ENCODE measurements around the gene SMYD1.

The SMYD1 gene

GRCh38 chr2:88057437-88057844 lies 10.2 kb upstream of the SMYD1 start:
- DNase-seq, result no peak

GRCh38 chr2:88058191-88058590 lies 9.4 kb upstream of the SMYD1 start:
- no peak for DNase-seq

- peak; percentile 1 for DNase-seq
Observed at GRCh38 chr2:88059979-88060906, 7.4 kb upstream of the SMYD1 start.

GRCh38 chr2:88060907-88061275 lies 6.7 kb upstream of the SMYD1 start:
- DNase-seq, result no peak

- no peak for DNase-seq
Observed at GRCh38 chr2:88061295-88061694, 6.3 kb upstream of the SMYD1 start.

- no peak for DNase-seq
Observed at GRCh38 chr2:88066543-88066942, 1.1 kb upstream of the SMYD1 start.

GRCh38 chr2:88067189-88067588 lies 436 bp upstream of the SMYD1 start:
- no peak for DNase-seq

GRCh38 chr2:88068044-88068443 lies 419 bp downstream of the SMYD1 start:
- DNase-seq, result no peak

GRCh38 chr2:88069117-88069516 lies 1.5 kb downstream of the SMYD1 start:
- no peak for DNase-seq

- DNase-seq, result no peak
Observed at GRCh38 chr2:88070055-88070454, 2.4 kb downstream of the SMYD1 start.

GRCh38 chr2:88071365-88071764 lies 3.7 kb downstream of the SMYD1 start:
- no peak for DNase-seq

- no peak for DNase-seq
Observed at GRCh38 chr2:88074150-88074549, 6.5 kb downstream of the SMYD1 start.

GRCh38 chr2:88074854-88075292 lies 7.2 kb downstream of the SMYD1 start:
- DNase-seq, result no peak

GRCh38 chr2:88077080-88077479 lies 9.5 kb downstream of the SMYD1 start:
- DNase-seq, result no peak

GRCh38 chr2:88078643-88079172 lies 11.1 kb downstream of the SMYD1 start:
- DNase-seq, result no peak

GRCh38 chr2:88080545-88080944 lies 12.9 kb downstream of the SMYD1 start:
- no peak for DNase-seq

- DNase-seq, result no peak
Observed at GRCh38 chr2:88081924-88082608, 14.4 kb downstream of the SMYD1 start.

- no peak for DNase-seq
Observed at GRCh38 chr2:88082781-88083180, 15.2 kb downstream of the SMYD1 start.

GRCh38 chr2:88085099-88085498 lies 17.5 kb downstream of the SMYD1 start:
- no peak for DNase-seq

GRCh38 chr2:88085602-88086001 lies 18.0 kb downstream of the SMYD1 start:
- no peak for DNase-seq

GRCh38 chr2:88086401-88086800 lies 18.8 kb downstream of the SMYD1 start:
- no peak for DNase-seq

GRCh38 chr2:88087073-88087472 lies 19.4 kb downstream of the SMYD1 start:
- no peak for DNase-seq

- DNase-seq, result no peak
Observed at GRCh38 chr2:88087763-88088162, 20.1 kb downstream of the SMYD1 start.

GRCh38 chr2:88088999-88089398 lies 21.4 kb downstream of the SMYD1 start:
- no peak for DNase-seq

All from NCI-H1417 treated with DMSO at 0.1 percent for 48 hours (cell line).